Caco-2 (cell line): ENCODE results near the gene CRYBG1. TPM values are rescaled to one million over a fixed set of nuclear protein-coding genes. Genes with fewer than 3 reads are reported as not detected.

ENCODE experiments used
- BruUV-seq: library from RNA; stranded (reverse); fragments of 400-500 nt; replicated peaks from 2 replicates; lab custom pipeline; 2021; lab: Mats Ljungman, UMichigan
- CTCF ChIA-PET: fragments of 300-600 bp; sonication (Branson Sonifier 250); formaldehyde crosslinking; loops from one replicate; lab custom pipeline; 2022; ENCODE audit warnings: antibody characterized with exemption; lab: Charles Lee
- POLR2A ChIA-PET: fragments of 300-600 bp; sonication (Branson Sonifier 250); formaldehyde crosslinking; loops from one replicate; lab custom pipeline; 2022; ENCODE audit warnings: antibody characterized with exemption; lab: Charles Lee
- DNase-seq, 2 experiments: peaks; one replicate each; pipeline versions ENCODE4 v3.0.0 to v3.0.0-alpha.2; 2020 to 2022
- H3K27me3 ChIP-seq: replicated peaks from 2 replicates; pipeline ENCODE4 v1.6.0; 2011; ENCODE audit warnings: low read length; ENCODE audit not compliant: control insufficient read depth, insufficient read depth
- H3K36me3 ChIP-seq: 2 replicates; pipeline ENCODE4 v1.5.1; 2011; ENCODE audit warnings: low read length; ENCODE audit not compliant: control insufficient read depth, insufficient read depth
- H3K4me1 ChIP-seq: fragments of 250-450 bp; sonication (Bioruptor Pico); 2 replicates; pipeline ENCODE4 v1.5.1; 2020; ENCODE audit warnings: mild to moderate bottlenecking
- H3K4me3 ChIP-seq: 2 replicates; pipeline ENCODE4 v1.5.1; 2011; ENCODE audit warnings: low read depth, mild to moderate bottlenecking, control low read depth, low read length
- H3K9me3 ChIP-seq: fragments of 250-450 bp; sonication (Bioruptor Pico); 2 replicates; pipeline ENCODE4 v1.5.1; 2020; ENCODE audit warnings: mild to moderate bottlenecking, moderate library complexity
- H3K27ac Mint-ChIP-seq: one replicate; pipeline ENCODE4 v1.8.0; 2022; ENCODE audit warnings: mixed read lengths; ENCODE audit not compliant: unreplicated experiment
- H3K27me3 Mint-ChIP-seq: one replicate; pipeline ENCODE4 v1.8.0; 2022; ENCODE audit warnings: mixed read lengths; ENCODE audit not compliant: insufficient read depth, unreplicated experiment
- H3K36me3 Mint-ChIP-seq: one replicate; pipeline ENCODE4 v1.8.0; 2022; ENCODE audit warnings: mild to moderate bottlenecking, mixed read lengths; ENCODE audit not compliant: insufficient read depth, unreplicated experiment
- H3K4me1 Mint-ChIP-seq: one replicate; pipeline ENCODE4 v1.8.0; 2022; ENCODE audit warnings: low read depth, mixed read lengths; ENCODE audit not compliant: unreplicated experiment
- H3K4me3 Mint-ChIP-seq: one replicate; pipeline ENCODE4 v1.8.0; 2022; ENCODE audit warnings: mild to moderate bottlenecking, moderate library complexity, mixed read lengths; ENCODE audit not compliant: unreplicated experiment
- H3K9me3 Mint-ChIP-seq: one replicate; pipeline ENCODE4 v1.8.0; 2022; ENCODE audit warnings: mixed read lengths; ENCODE audit not compliant: unreplicated experiment
- CTCF ChIP-seq, 2 experiments: fragments of 200-600 bp in 1 of 2; IDR thresholded peaks; 1 replicate in 1 of 2; 2 replicates in 1 of 2; pipeline versions ENCODE4 v1.5.1 to v1.8.0; 2011 to 2022; ENCODE audit warnings: antibody characterized with exemption in 1 of 2, control low read depth in 1 of 2, inconsistent platforms in 1 of 2, low read depth in 1 of 2, low read length in 1 of 2, mild to moderate bottlenecking in 1 of 2, moderate library complexity in 1 of 2; ENCODE audit not compliant: insufficient read depth in 1 of 2, severe bottlenecking in 1 of 2, unreplicated experiment in 1 of 2
- intact Hi-C: fragments of 100-400 bp; cut with micrococcal nuclease; formaldehyde crosslinking; loops from one replicate; pipeline ENCODE4 v1.10.0; 2022; ENCODE audit not compliant: unreplicated experiment
- total RNA-seq: library from RNA; stranded (reverse); gene quantifications from 2 replicates; pipeline ENCODE4 v1.2.3, GENCODE V29; 2022

The CRYBG1 gene
- total RNA-seq, 1 experiment from 2014 or later, result 13.2 TPM

DNA sequence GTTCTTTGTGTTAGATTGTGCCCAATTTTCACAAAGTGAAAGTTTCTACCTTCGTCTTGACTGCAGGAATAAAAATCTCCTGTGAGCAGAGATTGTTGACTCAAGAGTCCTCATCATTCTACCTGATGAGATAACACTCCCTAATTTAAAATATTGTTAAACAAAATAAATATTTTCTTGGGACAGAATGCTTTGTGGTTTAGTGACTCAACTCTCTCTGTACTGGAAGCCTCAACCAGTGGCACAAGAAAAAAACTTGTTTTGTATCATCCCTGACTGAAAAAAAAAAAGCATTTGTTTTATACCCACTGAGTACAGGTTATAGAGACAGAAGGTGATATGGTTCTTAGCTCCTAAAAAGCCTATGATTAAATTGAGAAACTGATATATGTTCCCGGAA lies 78.9 kb downstream of the CRYBG1 start:
- no peak for TF ChIP-seq CTCF (IDR thresholded peaks at IDR 0.05; ENCODE audit: insufficient read depth in 1 of 2, low read depth in 1 of 2, low read length in 1 of 2, severe bottlenecking in 1 of 2, unreplicated experiment in 1 of 2)
- peaks cover 22% of the 10 kb centered on the region for H3K27me3 Mint-ChIP-seq
- H3K4me1 ChIP-seq, result no peaks in the 10 kb centered on the region
- H3K9me3 ChIP-seq, result no peaks in the 10 kb centered on the region
- no peak overlapping the region for H3K4me3 Mint-ChIP-seq
- BruUV-seq, result no TSS peak
- H3K27ac Mint-ChIP-seq, result no peak overlapping the region
- intact Hi-C loops, result no loop called here
- H3K36me3 Mint-ChIP-seq, result no peaks in the 10 kb centered on the region
- DNase-seq, result no peak
- H3K4me3 ChIP-seq, result no peak overlapping the region
- no peaks in the 10 kb centered on the region for H3K36me3 ChIP-seq
- ChIA-PET CTCF (interaction anchor here (0.6 kb wide), 1 partner anchor 114 kb away, joined by 3 read pairs; no protein-coding TSS in a partner anchor), POLR2A (no interaction called here)
- H3K27me3 ChIP-seq, result no peaks in the 10 kb centered on the region; the same call in none of the 2 replicates
- H3K4me1 Mint-ChIP-seq, result no peaks in the 10 kb centered on the region
- no peaks in the 10 kb centered on the region for H3K9me3 Mint-ChIP-seq

DNA sequence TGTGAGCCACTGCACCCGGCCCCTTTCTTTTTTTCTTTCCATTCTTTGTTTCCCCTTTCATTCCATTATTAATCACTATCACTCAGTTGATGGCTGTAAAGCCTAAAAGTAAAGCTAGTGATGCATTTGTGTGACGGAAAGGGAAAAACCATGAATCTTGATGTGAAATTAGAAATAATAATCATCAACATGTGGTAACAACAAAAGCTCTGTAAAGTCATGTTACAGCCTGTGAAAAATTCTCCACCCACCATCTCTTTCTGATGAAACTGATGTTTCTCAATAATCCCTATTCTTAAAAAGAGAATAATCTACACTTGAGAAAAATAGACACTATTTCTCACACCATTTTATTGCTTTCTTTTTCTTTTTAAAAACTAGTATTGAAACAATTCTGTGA lies 80.0 kb downstream of the CRYBG1 start:
- Histone ChIP-seq H3K4me3 (no peak overlapping the region), H3K27me3 (no peaks in the 10 kb centered on the region; the same call in none of the 2 replicates), H3K36me3 (no peaks in the 10 kb centered on the region), H3K4me1 (no peaks in the 10 kb centered on the region), H3K9me3 (no peaks in the 10 kb centered on the region)
- Mint-ChIP-seq H3K4me3 (no peak overlapping the region), H3K36me3 (no peaks in the 10 kb centered on the region), H3K9me3 (no peaks in the 10 kb centered on the region), H3K4me1 (no peaks in the 10 kb centered on the region), H3K27ac (no peak overlapping the region), H3K27me3 (peaks cover 22% of the 10 kb centered on the region)
- no TSS peak for BruUV-seq
- no peak for TF ChIP-seq CTCF (IDR thresholded peaks at IDR 0.05; ENCODE audit: insufficient read depth in 1 of 2, low read depth in 1 of 2, low read length in 1 of 2, severe bottlenecking in 1 of 2, unreplicated experiment in 1 of 2)
- POLR2A ChIA-PET, result no interaction called here
- CTCF ChIA-PET, result no interaction called here
- intact Hi-C loops, result no loop called here
- no peak for DNase-seq

GRCh38 chr6:106442395-106442794 lies 81.9 kb downstream of the CRYBG1 start:
- DNase-seq, result no peak
- Mint-ChIP-seq H3K9me3 (no peaks in the 10 kb centered on the region), H3K27me3 (peaks cover 20% of the 10 kb centered on the region), H3K4me3 (no peak overlapping the region), H3K27ac (no peak overlapping the region), H3K4me1 (peaks cover 6% of the 10 kb centered on the region), H3K36me3 (no peaks in the 10 kb centered on the region)
- no TSS peak for BruUV-seq
- ChIA-PET CTCF (interaction anchor here (0.9 to 1.2 kb wide), 4 partner anchors 69 to 106 kb away, joined by 3 to 4 read pairs (median 3); partner anchors contain the start of gene CRYBG1), POLR2A (no interaction called here)
- intact Hi-C loops, result no loop called here
- TF ChIP-seq CTCF (IDR thresholded peaks at IDR 0.05; ENCODE audit: insufficient read depth in 1 of 2, low read depth in 1 of 2, low read length in 1 of 2, severe bottlenecking in 1 of 2, unreplicated experiment in 1 of 2), result no peak
- Histone ChIP-seq H3K27me3 (no peaks in the 10 kb centered on the region; the same call in none of the 2 replicates), H3K4me3 (no peak overlapping the region), H3K36me3 (no peaks in the 10 kb centered on the region), H3K4me1 (peaks cover 8% of the 10 kb centered on the region), H3K9me3 (no peaks in the 10 kb centered on the region)
